HG02610 (cell line): ENCODE measurements around the gene ACBD6.
A peak's percentile ranks its signal among the peaks of the same experiment; 100 is the strongest.

Experiments used
- ATAC-seq: cut with Tn5 transposase; IDR thresholded peaks from one replicate; pipeline ENCODE4 v1.9.1; 2021; ENCODE audit warnings: mild to moderate bottlenecking, moderate library complexity; ENCODE audit not compliant: unreplicated experiment

The ACBD6 gene

GRCh38 chr1:180527101-180527669 is 24.8 kb upstream of the ACBD6 start:
- ATAC-seq: no peak

DNA sequence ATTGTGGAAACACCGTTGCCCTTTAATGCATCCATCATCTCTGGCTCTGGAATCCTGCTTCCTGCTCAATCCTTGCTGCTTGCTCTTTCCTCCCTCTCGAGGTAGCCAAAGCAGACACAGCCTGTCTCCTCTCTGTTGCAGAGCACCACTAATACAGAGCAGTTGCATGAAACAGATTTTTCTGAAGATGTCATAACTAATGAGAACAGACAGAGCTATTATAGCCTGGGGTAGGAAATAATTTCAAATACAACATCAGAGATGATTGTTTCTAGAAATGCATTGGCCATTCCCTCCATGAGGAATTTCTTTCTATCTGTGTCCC is 23.3 kb upstream of the ACBD6 start:
- ATAC-seq: no peak

GRCh38 chr1:180524915-180525714 is 22.7 kb upstream of the ACBD6 start:
- ATAC-seq: no peak

- ATAC-seq: no peak
Observed at GRCh38 chr1:180524160-180524914, 22.0 kb upstream of the ACBD6 start.

- ATAC-seq: no peak
Observed at GRCh38 chr1:180522213-180522515, 19.8 kb upstream of the ACBD6 start.

- no peak for ATAC-seq
Observed at GRCh38 chr1:180521474-180522212, 19.3 kb upstream of the ACBD6 start.

DNA sequence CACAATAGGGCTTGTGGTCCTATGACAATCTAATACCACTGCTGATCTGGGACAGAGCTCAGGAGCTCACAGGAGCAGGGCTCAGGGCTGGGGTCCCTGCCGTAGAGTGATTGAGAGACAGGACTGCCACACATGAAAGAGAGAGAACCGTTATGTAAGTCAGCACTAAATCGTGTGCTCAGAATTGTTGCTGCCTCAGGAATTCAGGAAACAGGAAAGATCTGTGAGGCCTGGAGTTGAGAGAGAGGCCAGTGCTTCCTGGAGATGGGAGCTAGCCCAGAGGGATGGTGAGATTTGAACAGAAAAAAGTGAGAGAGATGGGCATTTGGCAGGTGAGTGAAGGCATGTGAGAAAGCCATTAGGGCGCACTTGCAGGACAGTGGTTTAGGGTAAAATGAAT is 17.5 kb upstream of the ACBD6 start:
- no peak for ATAC-seq

DNA sequence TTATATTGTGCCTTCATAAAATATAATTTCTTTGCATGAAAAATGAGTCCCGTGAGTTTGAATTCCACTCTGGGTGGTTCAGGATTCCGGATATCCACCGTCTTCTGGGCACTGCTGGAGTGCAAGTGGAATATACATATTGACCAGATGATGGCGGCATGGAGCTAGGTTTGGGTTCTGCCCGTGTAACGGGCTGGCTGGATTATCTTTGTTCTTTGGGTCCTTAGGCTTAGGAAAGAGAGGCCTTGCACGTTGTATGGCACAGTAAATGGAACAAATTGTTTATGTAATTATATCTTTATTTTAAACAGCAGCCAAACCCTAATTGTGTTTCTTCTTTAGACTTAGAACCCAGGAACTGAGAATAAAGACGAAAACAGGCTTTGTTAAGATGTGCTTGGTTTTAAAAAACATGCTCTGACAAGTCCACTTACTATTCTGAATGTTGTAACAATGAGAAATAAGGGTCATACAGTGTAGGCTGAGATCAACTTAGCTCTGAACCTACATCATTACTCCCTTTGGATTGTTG is 13.5 kb upstream of the ACBD6 start:
- ATAC-seq: peak; percentile 97

DNA sequence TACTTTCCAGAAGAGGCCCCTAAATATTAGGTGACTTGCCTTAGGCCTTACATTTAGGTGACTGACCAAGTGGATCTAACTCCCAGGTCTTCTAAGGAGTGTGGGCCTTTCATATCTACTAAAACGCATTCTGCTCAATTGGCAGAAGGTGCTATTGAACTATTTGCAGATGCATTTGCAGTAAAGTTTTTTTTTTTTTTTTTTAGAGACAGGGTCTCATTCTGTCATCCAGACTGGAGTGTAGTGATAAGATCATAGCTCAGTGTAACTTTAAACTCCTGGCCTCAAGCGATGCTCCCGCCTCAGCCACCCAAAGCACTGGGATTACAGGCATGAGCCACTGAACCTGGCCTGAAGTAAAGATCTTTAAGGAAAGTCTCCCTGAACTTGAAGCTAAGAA is 13.0 kb upstream of the ACBD6 start:
- no peak for ATAC-seq

GRCh38 chr1:180513531-180513930 is 11.2 kb upstream of the ACBD6 start:
- no peak for ATAC-seq

DNA sequence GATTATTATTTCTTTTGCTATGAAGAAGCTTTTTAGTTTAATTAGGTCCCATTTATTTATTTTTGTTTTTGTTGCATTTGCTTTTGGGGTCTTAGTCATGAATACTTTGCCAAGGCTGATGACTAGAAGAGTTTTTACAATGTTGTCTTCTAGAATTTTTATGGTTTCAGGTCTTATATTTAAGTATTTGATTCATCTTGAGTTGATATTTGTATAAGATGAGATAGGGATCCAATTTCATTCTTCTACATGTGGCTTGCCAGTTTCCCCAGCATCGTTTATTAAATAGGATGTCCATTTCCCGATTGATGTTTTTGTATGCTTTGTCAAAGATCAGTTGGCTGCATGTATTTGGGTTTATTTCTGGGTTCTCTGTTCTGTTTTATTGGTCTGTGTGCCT is 8.5 kb upstream of the ACBD6 start:
- no peak for ATAC-seq

- ATAC-seq: no peak
Observed at GRCh38 chr1:180508725-180509097, 6.3 kb upstream of the ACBD6 start.

DNA sequence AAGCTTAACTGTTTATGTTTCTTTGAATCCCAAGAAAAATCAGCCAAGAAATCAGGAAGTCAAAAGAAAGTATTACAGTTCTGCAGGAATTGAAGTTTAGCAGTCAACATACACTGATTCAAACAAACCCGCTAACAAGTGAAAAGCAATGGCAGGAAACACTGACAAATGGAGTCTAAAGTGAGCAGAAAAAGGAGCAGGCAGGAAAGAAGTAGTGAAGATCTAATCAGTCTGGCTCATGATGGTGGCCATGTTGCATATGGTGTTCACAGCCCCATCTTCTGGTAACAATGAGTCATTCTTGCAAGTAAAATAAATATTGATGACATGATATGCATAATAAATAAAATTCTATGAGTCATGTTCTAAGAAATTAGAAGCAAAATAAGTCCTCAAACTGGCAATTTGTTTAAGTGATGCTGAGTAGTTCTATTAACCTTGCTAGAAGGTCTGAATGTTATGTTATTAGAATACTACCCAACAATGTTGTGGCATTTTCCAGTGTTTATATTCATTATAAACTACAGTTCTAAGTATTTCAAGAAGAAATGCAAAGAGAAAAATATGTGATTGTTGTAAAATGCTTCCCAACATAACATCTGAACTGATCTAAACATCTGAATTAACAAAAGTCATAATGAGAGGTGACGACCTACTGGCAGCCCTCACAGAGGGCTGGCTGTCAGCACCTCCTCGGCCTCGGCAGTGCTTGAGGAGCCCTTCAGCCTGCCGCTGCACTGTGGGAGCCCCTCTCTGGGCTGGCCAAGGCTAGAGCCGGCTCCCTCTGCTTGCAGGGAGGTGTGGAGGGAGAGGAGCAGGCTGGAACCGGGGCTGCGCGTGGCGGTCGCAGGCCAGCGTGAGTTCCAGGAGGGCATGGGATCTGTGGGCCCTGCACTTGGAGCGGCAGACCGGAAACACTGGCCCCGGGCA is 5.7 kb upstream of the ACBD6 start:
- no peak for ATAC-seq

DNA sequence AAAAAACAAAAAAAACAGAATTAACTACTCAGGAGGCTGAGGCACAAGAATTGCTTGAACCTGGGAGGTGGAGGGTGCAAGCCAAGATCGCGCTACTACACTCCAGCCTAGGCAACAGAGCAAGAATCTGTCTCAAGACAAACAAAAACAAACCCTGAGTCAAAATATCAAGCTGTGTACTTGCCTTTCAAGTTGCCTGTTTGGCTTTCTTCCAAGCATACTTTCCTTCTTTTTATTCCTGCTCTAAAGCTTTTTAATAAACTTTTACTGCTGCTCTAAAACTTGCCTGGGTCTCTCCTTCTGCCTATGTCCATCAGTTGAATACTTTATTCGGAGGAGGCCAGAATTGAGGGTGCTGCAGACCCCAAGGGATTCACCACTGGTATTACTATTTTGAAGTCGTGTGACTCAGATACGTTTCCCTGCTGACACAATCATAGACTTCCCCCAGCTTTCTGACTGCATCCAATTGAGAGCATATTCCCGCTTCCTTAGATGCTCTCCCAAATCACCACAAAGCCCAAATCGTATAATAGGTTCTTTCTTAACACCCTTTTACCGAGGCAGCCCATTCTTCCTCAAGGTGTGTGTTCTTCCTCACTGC is 3.5 kb upstream of the ACBD6 start:
- ATAC-seq: no peak

GRCh38 chr1:180504186-180504585 is 1.8 kb upstream of the ACBD6 start:
- ATAC-seq: no peak

DNA sequence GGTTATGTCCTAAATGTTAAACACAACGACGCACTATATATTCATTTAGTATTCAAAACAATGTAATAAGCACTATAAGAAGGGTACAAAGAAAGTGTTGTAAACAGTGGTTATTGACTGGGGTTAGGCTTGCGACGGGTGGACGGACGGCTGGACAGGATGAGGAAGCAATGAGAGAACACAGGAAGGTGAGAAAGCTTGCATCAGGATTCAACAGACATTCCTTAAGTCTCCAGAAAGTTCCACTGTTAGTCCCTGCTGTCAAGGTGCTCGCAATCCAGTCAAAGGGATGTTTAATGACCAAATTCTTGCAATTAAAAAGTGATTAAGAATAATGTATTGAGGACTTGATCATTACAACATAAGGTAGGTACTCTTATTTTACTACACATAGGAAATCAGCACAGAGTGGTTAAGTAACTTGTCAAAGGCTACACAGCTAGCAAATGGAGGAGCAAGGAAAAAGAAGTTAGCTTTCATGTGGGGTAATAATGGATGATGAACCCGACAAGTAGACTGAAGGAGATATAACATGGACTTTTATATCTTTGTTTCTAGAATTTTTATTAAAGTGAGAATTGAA is 994 bp upstream of the ACBD6 start:
- no peak for ATAC-seq

GRCh38 chr1:180501865-180502360 is 464 bp downstream of the ACBD6 start:
- ATAC-seq: peak; percentile 29

DNA sequence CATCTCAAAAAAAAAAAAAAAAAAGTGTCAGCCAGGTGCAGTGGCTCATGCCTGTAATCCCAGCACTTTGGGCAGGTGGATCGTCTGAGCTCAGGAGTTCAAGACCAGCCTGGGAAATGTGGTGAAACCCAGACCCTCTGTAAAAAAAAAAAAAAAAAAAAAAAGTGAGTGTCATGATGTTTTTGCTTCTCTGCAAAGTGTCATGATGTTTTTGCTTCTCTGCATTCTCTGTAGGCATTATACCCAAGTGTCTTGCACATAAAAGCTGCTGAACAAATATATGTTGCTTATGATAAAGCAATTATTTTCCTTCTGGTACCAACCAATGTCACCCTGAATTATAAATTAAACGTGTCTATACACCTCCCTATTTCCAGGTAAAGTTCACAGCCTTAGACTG is 1.7 kb downstream of the ACBD6 start:
- no peak for ATAC-seq

DNA sequence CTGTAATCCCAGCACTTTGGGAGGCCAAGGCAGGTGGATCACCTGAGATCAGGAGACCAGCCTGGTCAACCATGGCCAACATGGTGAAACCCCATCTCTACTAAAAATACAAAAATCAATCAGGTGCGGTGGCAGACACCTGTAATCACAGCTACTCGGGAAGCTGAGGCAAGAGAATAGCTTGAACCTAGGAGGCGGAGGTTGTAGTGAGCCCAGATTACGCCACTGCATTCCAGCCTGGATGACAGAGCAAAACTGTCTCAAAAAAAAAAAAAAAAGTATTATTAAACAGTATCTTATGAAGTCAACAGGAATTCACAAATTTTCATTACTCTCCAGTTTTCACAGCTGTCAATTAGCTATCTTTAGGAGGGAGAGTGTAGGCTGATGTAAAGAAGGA is 3.8 kb downstream of the ACBD6 start:
- no peak for ATAC-seq
